Epithelial cell of esophagus (primary cell): ENCODE measurements around the gene TRMT44.

Experiments used
- DNase-seq: peaks from one replicate; pipeline ENCODE4 v3.0.0; 2010; ENCODE audit warnings: low read depth
- H3K4me3 ChIP-seq: 2 replicates; pipeline ENCODE4 v1.5.1; 2011; ENCODE audit warnings: mild to moderate bottlenecking, low read length, control low read depth
- CTCF ChIP-seq: IDR thresholded peaks from 2 replicates; pipeline ENCODE4 v1.5.1; 2011; ENCODE audit warnings: low read depth, mild to moderate bottlenecking, low read length, control low read depth, inconsistent platforms; ENCODE audit not compliant: insufficient read depth; ENCODE audit errors: missing control alignments

Gene TRMT44

DNA sequence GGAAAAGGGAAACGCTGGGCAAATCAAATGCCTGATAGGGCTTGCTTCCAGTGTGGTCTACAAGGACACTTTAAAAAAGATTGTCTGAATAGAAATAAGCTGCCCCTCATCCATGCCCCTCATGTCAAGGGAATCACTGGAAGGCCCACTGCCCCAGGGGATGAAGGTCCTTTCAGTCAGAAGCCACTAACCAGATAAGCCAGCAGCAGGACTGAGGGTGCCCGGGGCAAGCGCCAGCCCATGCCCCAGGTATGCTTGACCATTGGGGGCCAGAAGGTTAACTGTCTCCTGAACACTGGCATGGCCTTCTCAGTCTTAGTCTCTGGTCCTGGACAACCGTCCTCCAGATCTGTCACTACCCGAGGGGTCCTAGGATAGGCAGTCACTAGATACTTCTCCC, 17.8 kb upstream of the TRMT44 start:
- DNase-seq: no peak

DNA sequence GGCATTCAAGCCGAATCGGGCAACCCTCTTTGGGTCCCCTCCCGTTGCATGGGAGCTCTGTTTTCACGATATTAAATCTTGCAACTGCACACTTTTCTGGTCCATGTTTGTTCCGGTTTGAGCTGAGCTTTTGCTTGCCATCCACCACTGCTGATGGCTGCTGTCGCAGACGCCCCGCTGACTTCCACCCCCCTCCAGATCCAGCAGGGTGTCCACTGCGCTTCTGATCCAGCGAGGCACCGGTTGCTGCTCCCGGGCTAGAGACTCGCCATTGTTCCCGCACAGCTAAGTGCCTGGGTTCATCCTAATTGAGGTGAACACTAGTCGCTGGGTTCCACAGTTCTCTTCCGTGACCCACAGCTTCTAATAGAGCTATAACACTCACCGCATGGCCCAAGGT, 13.3 kb upstream of the TRMT44 start:
- DNase-seq: no peak
- peak overlapping the region; percentile 69 for H3K4me3 ChIP-seq

More for the DNA sequence above, 17.8 kb upstream of the TRMT44 start:
- no peak for TF ChIP-seq CTCF
- H3K4me3 ChIP-seq: no peak overlapping the region

GRCh38 chr4:8427761-8428287, 12.8 kb upstream of the TRMT44 start:
- H3K4me3 ChIP-seq: peak overlapping the region; percentile 69
- no peak for TF ChIP-seq CTCF
- peak; percentile 9 for DNase-seq

More for the DNA sequence above, 13.3 kb upstream of the TRMT44 start:
- TF ChIP-seq CTCF: no peak

GRCh38 chr4:8428288-8429097, 12.1 kb upstream of the TRMT44 start:
- TF ChIP-seq CTCF: peak; percentile 37
- DNase-seq: peak; percentile 89
- peak overlapping the region; percentile 69 for H3K4me3 ChIP-seq

- TF ChIP-seq CTCF: no peak
- H3K4me3 ChIP-seq: no peak overlapping the region
- DNase-seq: no peak
Measured at GRCh38 chr4:8431553-8431952, 9.0 kb upstream of the TRMT44 start.

DNA sequence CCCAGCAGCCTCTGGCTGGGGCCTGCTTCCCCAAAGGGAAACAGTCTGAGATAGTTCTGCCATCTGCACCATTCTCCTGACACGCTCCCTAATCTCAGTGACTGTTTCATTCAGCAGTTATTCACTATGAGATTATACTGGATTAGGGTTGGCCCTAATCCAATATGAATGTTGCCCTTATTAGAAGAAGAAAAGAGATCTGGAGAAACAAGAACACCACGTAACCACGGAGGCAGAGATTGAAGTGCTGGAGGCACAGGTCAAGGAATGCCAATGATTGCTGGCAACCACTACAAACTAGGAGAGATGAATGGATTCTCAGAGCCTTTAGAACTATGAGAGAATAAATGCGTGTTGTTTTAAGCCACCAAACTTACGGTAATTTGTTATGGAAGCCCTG, 7.4 kb upstream of the TRMT44 start:
- no peak overlapping the region for H3K4me3 ChIP-seq
- no peak for DNase-seq
- TF ChIP-seq CTCF: no peak
